Trophoblast cell (in vitro differentiated cells and primary cell): ENCODE data around the gene PGA4.

Experiments
- DNase-seq, 2 donors: peaks; one replicate each; pipeline ENCODE4 v3.0.0-alpha.2; 2016
- H2AFZ ChIP-seq: 2 replicates; pipeline ENCODE4 v1.6.1; 2013; ENCODE audit warnings: low read length, moderate library complexity, mild to moderate bottlenecking; ENCODE audit not compliant: insufficient read depth, poor library complexity
- H2AK5ac ChIP-seq: 2 replicates; pipeline ENCODE4 v1.6.1; 2013; ENCODE audit warnings: mild to moderate bottlenecking, low read length
- H2BK120ac ChIP-seq: 2 replicates; pipeline ENCODE4 v1.6.1; 2013; ENCODE audit warnings: low read length, mild to moderate bottlenecking, moderate library complexity; ENCODE audit not compliant: insufficient read depth, poor library complexity
- H2BK12ac ChIP-seq: 2 replicates; pipeline ENCODE4 v1.6.1; 2013; ENCODE audit warnings: mild to moderate bottlenecking, low read length, moderate library complexity
- H2BK5ac ChIP-seq: 2 replicates; pipeline ENCODE4 v1.6.1; 2013; ENCODE audit warnings: low read length, low read depth, moderate library complexity, mild to moderate bottlenecking; ENCODE audit not compliant: poor library complexity
- H3K14ac ChIP-seq: 2 replicates; pipeline ENCODE4 v1.6.1; 2013; ENCODE audit warnings: mild to moderate bottlenecking, low read length
- H3K18ac ChIP-seq: 2 replicates; pipeline ENCODE4 v1.6.1; 2013; ENCODE audit warnings: mild to moderate bottlenecking, low read length
- H3K23ac ChIP-seq: 2 replicates; pipeline ENCODE4 v1.6.1; 2013; ENCODE audit warnings: low read length
- H3K27ac ChIP-seq: 2 replicates; pipeline ENCODE4 v1.5.1; 2013; ENCODE audit warnings: low read depth, mild to moderate bottlenecking, inconsistent platforms, low read length, moderate library complexity
- H3K27me3 ChIP-seq: 2 replicates; pipeline ENCODE4 v1.6.1; 2013; ENCODE audit warnings: inconsistent platforms, mild to moderate bottlenecking, low read length, moderate library complexity; ENCODE audit not compliant: insufficient read depth
- H3K36me3 ChIP-seq, 2 experiments: 1 replicate in 1 of 2; 2 replicates in 1 of 2; pipeline ENCODE4 v1.6.1; 2013; ENCODE audit warnings: low read length in 2 of 2, mild to moderate bottlenecking in 2 of 2, moderate library complexity in 1 of 2; ENCODE audit not compliant: insufficient read depth in 2 of 2, control insufficient read depth in 1 of 2
- H3K4ac ChIP-seq: 2 replicates; pipeline ENCODE4 v1.6.1; 2013; ENCODE audit warnings: low read depth, mild to moderate bottlenecking, low read length, moderate library complexity
- H3K4me1 ChIP-seq, 2 experiments: 1 replicate in 1 of 2; 2 replicates in 1 of 2; pipeline ENCODE4 v1.6.1; 2013; ENCODE audit warnings: low read length in 2 of 2, mild to moderate bottlenecking in 2 of 2, moderate library complexity in 1 of 2; ENCODE audit not compliant: insufficient read depth in 2 of 2, control insufficient read depth in 1 of 2
- H3K4me2 ChIP-seq: 2 replicates; pipeline ENCODE4 v1.6.1; 2013; ENCODE audit warnings: inconsistent platforms, mild to moderate bottlenecking, low read length, moderate library complexity
- H3K4me3 ChIP-seq: 2 replicates; pipeline ENCODE4 v1.5.1; 2013; ENCODE audit warnings: mild to moderate bottlenecking, low read depth, low read length, inconsistent platforms
- H3K79me1 ChIP-seq: one replicate; pipeline ENCODE4 v1.6.1; 2013; ENCODE audit warnings: low read length
- H3K79me2 ChIP-seq: 2 replicates; pipeline ENCODE4 v1.6.1; 2013; ENCODE audit warnings: low read length, mild to moderate bottlenecking; ENCODE audit not compliant: control insufficient read depth, insufficient read depth, poor library complexity
- H3K9ac ChIP-seq: 2 replicates; pipeline ENCODE4 v1.6.1; 2013; ENCODE audit warnings: mild to moderate bottlenecking, low read length
- H3K9me3 ChIP-seq: 2 replicates; pipeline ENCODE4 v1.6.1; 2013; ENCODE audit warnings: low read depth, mild to moderate bottlenecking, control low read depth, inconsistent platforms, low read length; ENCODE audit not compliant: insufficient read depth
- H4K12ac ChIP-seq: 2 replicates; pipeline ENCODE4 v1.6.1; 2013; ENCODE audit warnings: low read depth, mild to moderate bottlenecking, low read length, moderate library complexity
- H4K8ac ChIP-seq: 2 replicates; pipeline ENCODE4 v1.6.1; 2013; ENCODE audit warnings: low read depth, mild to moderate bottlenecking, low read length, moderate library complexity
- H4K91ac ChIP-seq: one replicate; pipeline ENCODE4 v1.6.1; 2013; ENCODE audit warnings: low read depth, mild to moderate bottlenecking, low read length, moderate library complexity
- WGBS: extraction: QIAGEN DNeasy Blood & Tissue Kit; methylation state at CpG from one replicate; pipeline ENCODE4 v1.1.7; 2013; ENCODE audit warnings: missing lambda C conversion rate; ENCODE audit not compliant: insufficient read length, insufficient coverage; ENCODE audit errors: extremely low coverage; 5-methylcytosine and 5-hydroxymethylcytosine counted together

PGA4 gene

DNA sequence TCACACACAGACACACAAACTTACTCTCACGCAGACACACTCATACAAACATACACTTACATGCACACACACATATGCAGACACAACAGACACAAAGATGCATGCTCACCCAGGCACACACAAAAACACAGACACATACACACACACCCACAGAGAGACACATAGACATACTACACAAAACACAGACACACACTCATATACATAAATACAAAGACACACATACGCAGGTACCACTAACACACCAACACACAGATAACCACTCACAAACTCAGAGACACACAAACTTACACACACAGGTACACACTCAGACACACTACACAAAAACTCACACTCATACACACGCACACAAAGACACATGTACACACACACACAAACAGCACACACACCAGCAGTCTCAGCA, 50.6 kb downstream of the PGA4 start:
- no peak overlapping the region for H4K12ac ChIP-seq
- no peaks in the 10 kb centered on the region for H3K79me1 ChIP-seq
- H3K79me2 ChIP-seq = no peaks in the 10 kb centered on the region
- no peak overlapping the region for H3K14ac ChIP-seq
- no peak overlapping the region for H2BK12ac ChIP-seq
- H2AK5ac ChIP-seq = no peak overlapping the region
- no peak overlapping the region for H3K23ac ChIP-seq
- H3K9me3 ChIP-seq = no peaks in the 10 kb centered on the region
- no peaks in the 10 kb centered on the region for H3K27me3 ChIP-seq
- no peak overlapping the region for H2BK120ac ChIP-seq
- no peak overlapping the region for H3K4me3 ChIP-seq
- H3K18ac ChIP-seq = no peak overlapping the region
- no peak for DNase-seq
- peaks cover 4% of the 10 kb centered on the region in 2 experiments for H3K4me1 ChIP-seq
- H4K8ac ChIP-seq = no peak overlapping the region
- no peak overlapping the region for H3K27ac ChIP-seq
- H2BK5ac ChIP-seq = no peak overlapping the region
- H3K4me2 ChIP-seq = no peak overlapping the region
- no peak overlapping the region for H3K4ac ChIP-seq
- no peak overlapping the region for H2AFZ ChIP-seq
- no peak overlapping the region for H3K9ac ChIP-seq
- H3K36me3 ChIP-seq = peaks cover 2 to 10% of the 10 kb centered on the region in 2 experiments
- H4K91ac ChIP-seq = no peak overlapping the region
- WGBS = 100% methylated on average over 1 of the region's 3 CpGs

DNA sequence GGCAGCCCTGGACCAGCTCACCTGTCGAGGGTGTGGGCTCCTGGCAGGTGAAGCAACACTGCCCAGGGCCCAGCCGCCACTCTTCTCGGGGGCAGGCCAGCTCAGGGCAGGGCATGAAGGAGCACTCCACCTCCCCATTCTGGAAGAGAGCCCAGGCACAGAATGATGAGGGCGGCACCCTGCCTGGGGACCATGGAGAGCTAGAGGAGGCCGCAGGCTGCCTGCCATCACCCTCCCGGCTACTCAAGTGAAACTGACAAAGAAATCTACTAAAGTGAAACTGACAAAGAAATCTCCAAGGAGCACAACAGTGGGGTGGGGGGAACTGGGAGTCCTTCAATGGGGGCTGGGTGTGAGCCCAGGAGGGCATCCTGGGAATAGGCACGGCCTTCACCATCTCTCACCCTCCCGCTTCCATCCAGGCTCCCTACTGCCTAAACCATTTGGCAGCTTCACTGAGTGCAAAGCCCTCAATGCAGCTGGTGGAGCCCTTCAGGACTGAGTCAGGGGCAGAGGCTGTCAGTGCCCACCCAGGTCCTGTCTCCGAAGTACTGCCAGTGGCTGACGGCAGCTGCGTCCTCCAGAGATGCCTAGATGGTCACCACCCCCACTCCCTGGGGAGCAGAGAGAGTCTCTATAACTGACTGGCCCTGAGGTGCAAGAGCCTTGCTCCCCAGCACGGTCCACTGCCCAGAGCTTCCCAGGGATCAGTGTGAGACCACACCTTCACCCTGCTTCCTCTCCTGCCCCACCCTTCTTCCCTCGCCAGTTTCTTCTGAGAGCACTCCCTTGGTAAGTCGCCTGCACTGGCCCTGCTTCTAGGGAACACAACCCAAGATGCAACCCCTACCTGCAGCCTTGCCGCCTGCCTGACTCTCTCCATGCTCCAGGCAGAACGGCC, 51.3 kb downstream of the PGA4 start:
- Histone ChIP-seq H3K36me3 (peaks cover 2 to 10% of the 10 kb centered on the region in 2 experiments), H3K9ac (no peak overlapping the region), H2BK120ac (no peak overlapping the region), H3K79me1 (no peaks in the 10 kb centered on the region), H3K4ac (no peak overlapping the region), H4K91ac (no peak overlapping the region), H3K9me3 (no peaks in the 10 kb centered on the region), H3K79me2 (no peaks in the 10 kb centered on the region), H3K4me3 (no peak overlapping the region), H2AK5ac (no peak overlapping the region), H3K23ac (no peak overlapping the region), H3K27ac (no peak overlapping the region), H3K4me2 (no peak overlapping the region), H3K18ac (no peak overlapping the region), H3K4me1 (peaks cover 4 to 6% of the 10 kb centered on the region in 2 experiments), H4K12ac (no peak overlapping the region), H3K14ac (no peak overlapping the region), H4K8ac (no peak overlapping the region), H2BK12ac (no peak overlapping the region), H2BK5ac (no peak overlapping the region), H2AFZ (no peak overlapping the region), H3K27me3 (no peaks in the 10 kb centered on the region)
- no CpG with 5 or more reads among the region's 16 CpGs for WGBS
- DNase-seq = no peak

DNA sequence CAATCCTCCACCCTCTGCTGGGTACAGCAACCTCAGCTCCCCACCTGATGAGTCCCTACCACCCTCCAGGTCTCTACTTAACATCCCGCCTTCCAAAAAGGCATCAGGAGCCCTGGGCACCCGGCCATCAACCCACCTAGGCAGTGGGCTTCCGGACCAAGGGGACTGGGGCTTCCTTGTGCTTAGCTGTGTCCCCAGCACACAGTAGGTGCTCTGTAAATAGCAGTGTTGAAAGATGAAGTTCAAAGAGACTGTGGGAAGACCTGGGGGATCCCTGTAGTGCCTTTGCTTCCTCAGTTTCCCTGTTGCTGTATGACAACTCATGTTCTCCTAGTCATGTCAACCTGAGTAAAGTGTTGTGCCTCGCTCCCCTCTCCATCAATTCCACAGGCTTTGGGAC, 51.9 kb downstream of the PGA4 start:
- Histone ChIP-seq H3K14ac (no peak overlapping the region), H3K36me3 (peaks cover 2 to 10% of the 10 kb centered on the region in 2 experiments), H4K12ac (no peak overlapping the region), H3K9me3 (no peaks in the 10 kb centered on the region), H3K4ac (no peak overlapping the region), H3K4me3 (no peak overlapping the region), H4K8ac (no peak overlapping the region), H3K18ac (no peak overlapping the region), H3K79me1 (no peaks in the 10 kb centered on the region), H4K91ac (no peak overlapping the region), H2AK5ac (no peak overlapping the region), H3K23ac (no peak overlapping the region), H3K4me1 (peaks cover 4 to 7% of the 10 kb centered on the region in 2 experiments), H3K4me2 (no peak overlapping the region), H3K79me2 (no peaks in the 10 kb centered on the region), H2BK5ac (no peak overlapping the region), H2BK120ac (no peak overlapping the region), H3K9ac (no peak overlapping the region), H3K27me3 (no peaks in the 10 kb centered on the region), H2BK12ac (no peak overlapping the region), H2AFZ (no peak overlapping the region), H3K27ac (no peak overlapping the region)
- DNase-seq = no peak
- no CpG with 5 or more reads among the region's 4 CpGs for WGBS

DNA sequence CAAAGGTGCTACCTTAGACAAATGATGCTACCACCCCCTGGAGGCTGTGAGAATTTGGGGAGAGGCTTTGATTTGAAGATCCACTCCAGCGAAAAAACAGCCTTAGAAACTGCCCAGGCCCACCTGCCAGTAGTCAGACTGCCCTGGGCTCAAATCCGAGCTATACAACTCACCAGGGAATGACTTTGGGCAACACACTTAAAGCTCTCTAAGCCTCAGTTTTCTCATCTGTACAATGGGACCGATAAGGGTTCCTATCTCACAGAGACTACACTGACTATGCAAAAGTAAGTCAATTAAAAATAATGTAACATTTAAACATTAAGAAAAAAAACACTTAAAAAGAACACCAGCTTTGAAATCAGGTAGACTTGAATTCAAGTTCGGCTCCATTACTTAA, 53.0 kb downstream of the PGA4 start:
- no peak overlapping the region for H3K4me3 ChIP-seq
- H3K4me1 ChIP-seq = peaks cover 4 to 7% of the 10 kb centered on the region in 2 experiments
- no peak for DNase-seq
- no peak overlapping the region for H3K27ac ChIP-seq
- WGBS = no CpG with 5 or more reads among the region's 4 CpGs
- no peaks in the 10 kb centered on the region for H3K79me2 ChIP-seq
- no peak overlapping the region for H2AFZ ChIP-seq
- no peak overlapping the region for H2AK5ac ChIP-seq
- no peak overlapping the region for H2BK120ac ChIP-seq
- no peak overlapping the region for H2BK12ac ChIP-seq
- no peak overlapping the region for H3K14ac ChIP-seq
- H3K4ac ChIP-seq = no peak overlapping the region
- no peak overlapping the region for H4K91ac ChIP-seq
- H2BK5ac ChIP-seq = no peak overlapping the region
- no peak overlapping the region for H4K8ac ChIP-seq
- H3K23ac ChIP-seq = no peak overlapping the region
- no peaks in the 10 kb centered on the region for H3K79me1 ChIP-seq
- no peaks in the 10 kb centered on the region for H3K9me3 ChIP-seq
- H3K9ac ChIP-seq = no peak overlapping the region
- H3K36me3 ChIP-seq = peaks cover 2 to 10% of the 10 kb centered on the region in 2 experiments
- H3K18ac ChIP-seq = no peak overlapping the region
- H3K4me2 ChIP-seq = no peak overlapping the region
- H4K12ac ChIP-seq = no peak overlapping the region
- H3K27me3 ChIP-seq = no peaks in the 10 kb centered on the region
